HCT116 (cell line): ENCODE measurements around the gene PRR15L.
"Not testable (repeated sequence)": the region's sequence is repeated elsewhere in the genome, so short reads cannot be mapped to it uniquely, and the experiment has no call there.

ENCODE experiments used
- CTCF ChIP-seq, 3 experiments: fragments of 200-600 bp in 1 of 3; sonication (generic) in 1 of 3; IDR thresholded peaks in 2 of 3; conservative IDR thresholded peaks in 1 of 3; 2 replicates each; pipeline ENCODE4 v1.5.1; 2012 to 2017; ENCODE audit warnings: low read depth in 2 of 3, low read length in 2 of 3, antibody characterized with exemption in 1 of 3, borderline replicate concordance in 1 of 3, control low read depth in 1 of 3, mild to moderate bottlenecking in 1 of 3, mixed read lengths in 1 of 3, mixed run types in 1 of 3, moderate library complexity in 1 of 3; ENCODE audit not compliant: insufficient read depth in 1 of 3
- POLR2AphosphoS5 ChIP-seq: IDR thresholded peaks from 2 replicates; pipeline ENCODE4 v1.6.1; 2011; ENCODE audit warnings: mild to moderate bottlenecking, low read depth, low read length, moderate library complexity
- ZNF274 ChIP-seq: fragments of 200-500 bp; sonication (Bioruptor generic); IDR thresholded peaks from 2 replicates; pipeline ENCODE4 v1.6.1; 2014; ENCODE audit warnings: mild to moderate bottlenecking, low read depth, low read length, inconsistent platforms

- not testable (repeated sequence) for TF ChIP-seq CTCF (IDR thresholded peaks at IDR 0.05 in 2 of 3, conservative IDR thresholded peaks at IDR 0.05 in 1 of 3; ENCODE audit: borderline replicate concordance in 1 of 3, insufficient read depth in 1 of 3, low read depth in 2 of 3, low read length in 2 of 3); ZNF274; POLR2AphosphoS5
These were observed 44.0 kb upstream of the PRR15L start for GRCh38 chr17:48001657-48002056.
